ENCODE data around the gene ZNF148.

Gene ZNF148

DNA sequence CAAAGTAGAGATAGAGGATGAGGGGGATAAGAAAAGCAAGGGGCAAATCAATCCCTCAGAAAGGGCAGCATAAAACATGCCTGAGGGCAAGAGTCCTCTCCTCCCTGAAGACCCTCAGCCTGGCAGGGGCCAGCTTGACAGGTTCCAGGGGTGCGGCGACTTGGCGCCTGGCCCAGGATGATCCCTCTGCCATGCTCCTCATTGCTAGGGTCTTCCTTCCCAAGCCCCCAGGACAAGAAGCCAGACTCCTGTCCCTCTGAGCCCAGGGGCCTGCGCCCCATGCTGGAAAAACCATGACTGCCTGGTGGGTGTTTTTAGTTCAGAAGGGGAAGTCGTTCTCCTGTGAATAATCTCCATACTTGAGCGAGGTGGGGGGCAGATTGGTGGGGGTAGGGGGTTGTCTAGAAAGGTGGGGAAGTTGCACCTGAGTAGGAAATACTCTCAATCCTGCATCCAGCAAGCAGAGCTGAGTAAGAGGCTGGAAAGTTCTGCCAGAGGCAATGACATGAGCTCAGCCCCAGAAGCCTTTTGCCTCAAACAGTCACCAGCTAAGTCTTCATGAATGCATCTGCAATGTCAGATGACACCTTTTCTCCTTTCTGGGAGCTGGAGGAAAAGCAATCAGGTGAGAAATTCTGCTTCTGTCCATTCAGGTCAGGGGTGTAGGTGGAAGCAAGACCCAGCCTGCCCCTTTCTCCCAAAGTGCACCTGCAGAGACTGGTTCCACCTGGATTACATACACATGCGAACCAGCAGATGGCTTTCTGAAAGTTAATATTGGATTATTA, 180.9 kb downstream of the ZNF148 start:
- in situ Hi-C loops (cut with MboI; ENCODE audit: low sequenced_read_pairs), result no loop called here

DNA sequence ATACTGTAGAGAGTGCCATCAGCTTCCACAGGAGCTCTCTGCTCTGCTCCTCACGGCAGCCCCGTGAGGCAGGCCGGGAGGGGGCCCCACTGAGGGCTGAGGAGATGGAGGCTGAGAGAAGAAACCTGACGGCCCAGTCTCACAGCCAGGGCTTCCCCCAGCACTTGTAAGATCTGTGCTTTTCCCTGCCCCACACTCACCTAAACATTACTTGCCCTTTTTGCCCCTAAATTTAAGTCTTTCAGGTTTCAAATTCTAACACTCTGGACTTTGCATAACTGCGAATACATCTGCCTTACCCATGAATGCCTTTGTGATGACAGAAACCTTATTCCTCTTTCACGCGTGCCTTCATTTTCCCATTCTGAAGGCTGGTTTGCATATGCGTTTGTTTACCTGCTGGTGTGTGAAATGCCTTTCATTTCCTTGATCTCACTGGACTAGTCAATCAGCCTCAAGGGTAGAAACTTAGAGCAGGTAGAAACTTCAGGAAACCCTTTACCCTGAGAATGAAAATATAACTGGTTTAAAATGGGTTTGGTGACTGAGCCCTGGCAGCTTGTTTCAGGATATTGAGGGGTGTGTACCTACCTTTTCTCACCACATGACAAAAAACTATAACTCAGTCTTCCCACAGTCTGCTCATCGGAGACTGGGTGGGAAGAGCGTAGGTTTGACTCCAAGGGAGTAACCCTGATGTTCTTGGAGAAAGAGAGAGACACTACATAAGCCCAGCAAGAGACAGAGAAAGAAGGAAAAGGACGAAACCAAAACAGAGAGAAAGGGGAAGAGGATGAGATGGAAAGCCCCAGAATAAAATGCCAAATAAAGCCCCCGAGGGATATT, 182.7 kb downstream of the ZNF148 start:
- in situ Hi-C loops (cut with MboI; ENCODE audit: low sequenced_read_pairs), result no loop called here

DNA sequence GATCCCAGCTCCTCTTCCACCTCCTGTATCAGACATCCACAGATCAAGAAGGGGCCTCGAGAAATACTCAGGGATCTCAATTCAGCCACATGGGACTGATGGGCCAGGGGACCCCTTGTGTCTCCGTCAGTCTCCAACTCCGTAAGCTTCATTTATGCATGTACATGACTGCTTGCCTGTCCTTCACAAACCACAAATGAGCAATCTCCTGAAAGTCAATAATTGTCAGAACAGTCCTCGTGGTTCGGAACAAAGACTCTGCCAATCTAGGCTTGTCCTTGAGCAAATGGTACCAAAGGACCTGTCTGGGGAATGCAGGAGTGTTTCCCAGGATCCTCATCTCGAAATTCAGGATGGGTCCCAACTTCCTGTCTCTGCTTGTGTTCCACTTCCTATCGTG, 183.4 kb downstream of the ZNF148 start:
- in situ Hi-C loops (cut with MboI; ENCODE audit: low sequenced_read_pairs), result no loop called here

DNA sequence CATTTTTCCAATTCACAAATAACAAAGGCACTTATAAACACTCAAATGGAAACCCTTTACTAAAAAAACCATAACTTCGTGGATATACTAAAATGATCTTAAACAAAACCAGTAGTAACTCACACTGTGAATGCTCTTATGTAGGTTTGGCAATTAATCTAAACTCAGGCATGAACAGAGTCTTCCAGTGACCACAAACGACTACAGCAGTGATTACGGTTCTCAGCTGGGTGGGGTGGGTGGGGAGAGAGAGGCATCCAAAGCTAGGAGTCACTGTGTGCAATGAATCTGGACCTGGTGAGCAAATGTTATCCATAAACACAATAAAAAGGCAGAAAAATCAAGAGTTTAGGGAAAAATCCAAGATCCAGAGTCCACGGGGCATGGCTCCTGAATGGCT, 183.9 kb downstream of the ZNF148 start:
- in situ Hi-C loops (cut with MboI; ENCODE audit: low sequenced_read_pairs), result no loop called here

DNA sequence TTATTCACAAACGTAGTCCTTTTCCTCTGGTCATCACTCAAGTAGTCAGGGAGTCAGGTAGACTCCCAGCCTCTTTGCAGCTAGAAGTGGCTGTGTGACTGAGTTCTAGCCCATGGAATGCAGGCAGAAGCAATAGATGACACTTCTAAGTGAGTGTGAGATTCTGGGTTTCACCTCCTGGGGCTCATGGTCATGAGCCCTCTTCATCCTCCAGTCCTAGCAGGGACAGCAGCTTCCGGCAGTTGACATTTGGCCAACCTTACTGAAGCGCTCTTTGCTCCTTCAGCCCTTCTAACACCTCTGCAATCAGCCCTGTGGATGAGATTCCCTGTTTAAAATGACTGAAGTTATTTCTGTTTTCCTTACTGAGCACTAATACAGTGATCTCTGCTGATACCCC, 184.3 kb downstream of the ZNF148 start:
- in situ Hi-C loops (cut with MboI; ENCODE audit: low sequenced_read_pairs), result no loop called here

DNA sequence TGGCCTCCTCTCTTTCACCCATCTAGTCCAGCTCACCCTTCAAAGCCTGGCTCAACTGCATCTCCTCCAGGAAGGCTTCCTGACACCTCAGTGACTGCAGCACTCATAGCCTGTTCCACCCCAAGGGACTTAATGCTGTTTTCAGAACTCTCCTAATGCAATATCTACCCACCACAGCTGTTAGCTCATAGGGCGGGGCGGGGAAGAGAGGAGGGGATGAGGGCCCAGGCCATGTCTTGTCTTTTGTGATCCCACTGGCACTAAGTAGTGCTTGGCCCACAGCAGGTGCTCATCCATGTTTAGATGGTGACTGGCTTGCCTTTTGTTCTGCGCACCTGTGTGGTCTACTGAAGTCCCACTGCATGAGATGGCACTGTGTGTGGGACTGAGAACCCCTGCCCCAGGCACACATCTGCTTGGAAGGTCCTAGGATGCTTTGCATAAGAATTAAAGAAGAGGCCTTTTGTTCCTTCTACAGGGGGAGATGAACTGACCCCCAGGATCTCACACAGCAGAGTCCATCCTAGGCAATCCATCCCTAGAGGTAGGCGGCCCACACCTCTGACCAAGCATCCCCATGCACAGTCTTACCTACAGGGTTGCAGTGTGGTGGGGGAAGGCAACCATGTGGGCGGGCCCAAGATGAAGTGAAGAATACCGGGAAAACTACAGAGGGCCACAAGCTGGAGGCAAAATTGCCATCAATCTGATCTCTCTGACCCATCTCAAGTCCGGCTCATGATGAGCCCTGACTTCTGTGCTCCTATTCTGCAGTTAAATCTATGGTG, 185.6 kb downstream of the ZNF148 start:
- in situ Hi-C loops (cut with MboI; ENCODE audit: low sequenced_read_pairs), result no loop called here

DNA sequence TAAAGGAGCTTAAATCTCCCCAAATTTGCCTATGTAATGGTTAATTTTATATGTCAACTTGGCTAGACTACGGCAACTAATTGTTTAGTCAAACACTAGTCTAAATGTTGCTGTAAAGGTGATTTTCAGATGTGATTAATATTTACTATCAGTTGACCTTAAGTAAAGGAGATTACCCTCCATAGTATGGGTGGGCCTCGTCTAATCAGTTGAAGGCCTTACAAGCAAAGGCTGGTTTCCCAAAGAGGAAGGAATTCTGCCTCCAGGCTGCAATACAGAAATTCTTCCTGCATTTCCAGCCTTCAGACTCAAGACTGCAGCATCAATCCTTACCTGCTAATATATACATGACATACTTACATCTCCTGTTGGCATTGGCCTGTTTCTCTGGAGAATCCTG, 186.2 kb downstream of the ZNF148 start:
- in situ Hi-C loops (cut with MboI; ENCODE audit: low sequenced_read_pairs), result no loop called here

DNA sequence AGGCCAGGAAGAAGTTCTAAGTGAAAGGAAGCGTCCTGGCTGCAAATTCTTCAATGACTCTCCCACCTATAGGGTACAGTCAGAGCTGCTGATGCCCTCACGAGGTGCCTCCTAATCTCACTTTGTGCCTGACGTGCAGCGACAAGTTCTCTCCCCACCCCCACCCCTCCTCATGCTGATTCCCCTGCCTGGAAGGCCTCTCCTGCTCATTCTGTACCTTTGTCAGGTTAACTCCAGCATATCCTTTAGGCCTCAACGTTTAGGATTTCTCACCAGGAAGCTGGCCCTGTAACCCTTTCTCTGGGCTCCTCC, 187.6 kb downstream of the ZNF148 start:
- in situ Hi-C loops (cut with MboI; ENCODE audit: low sequenced_read_pairs), result no loop called here

DNA sequence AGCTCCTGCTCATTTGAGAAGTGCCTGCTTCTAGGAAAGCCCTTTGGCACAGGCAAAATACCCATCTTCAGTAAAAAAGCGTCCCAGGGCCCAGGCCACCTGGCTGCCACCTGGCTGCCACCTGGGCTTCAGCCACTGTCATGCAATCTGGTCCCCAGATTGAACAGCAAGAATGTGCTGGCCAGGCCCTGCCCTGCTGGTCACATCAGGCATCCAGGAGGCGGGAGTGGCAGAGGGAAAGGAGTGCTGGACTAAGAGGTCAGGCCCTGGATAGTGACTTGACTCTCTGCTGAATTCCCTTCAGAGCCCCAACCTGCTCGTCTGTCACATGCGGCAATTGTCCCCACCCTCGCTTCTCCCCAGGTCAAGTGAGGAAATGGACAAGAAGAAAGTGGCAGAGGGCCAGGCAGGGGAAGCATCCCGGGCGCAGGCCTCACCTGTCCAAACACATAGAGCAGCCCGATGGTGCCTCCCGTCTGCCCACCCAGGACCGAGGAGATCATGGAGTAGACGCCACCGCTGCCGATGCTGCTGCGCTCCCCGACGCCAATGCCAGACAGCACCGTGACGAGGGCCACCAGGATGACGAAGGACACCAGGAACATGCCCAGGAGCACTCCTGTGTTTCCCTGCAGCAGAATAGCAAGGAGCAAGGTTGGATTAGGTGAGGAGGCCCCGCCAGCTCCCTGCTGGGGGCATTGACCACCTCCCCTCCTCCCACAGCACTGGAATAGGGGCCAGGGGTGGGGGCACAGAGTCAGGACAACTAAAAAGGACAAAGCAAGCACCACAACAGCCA, 188.1 kb downstream of the ZNF148 start:
- in situ Hi-C loops (cut with MboI; ENCODE audit: low sequenced_read_pairs), result no loop called here

DNA sequence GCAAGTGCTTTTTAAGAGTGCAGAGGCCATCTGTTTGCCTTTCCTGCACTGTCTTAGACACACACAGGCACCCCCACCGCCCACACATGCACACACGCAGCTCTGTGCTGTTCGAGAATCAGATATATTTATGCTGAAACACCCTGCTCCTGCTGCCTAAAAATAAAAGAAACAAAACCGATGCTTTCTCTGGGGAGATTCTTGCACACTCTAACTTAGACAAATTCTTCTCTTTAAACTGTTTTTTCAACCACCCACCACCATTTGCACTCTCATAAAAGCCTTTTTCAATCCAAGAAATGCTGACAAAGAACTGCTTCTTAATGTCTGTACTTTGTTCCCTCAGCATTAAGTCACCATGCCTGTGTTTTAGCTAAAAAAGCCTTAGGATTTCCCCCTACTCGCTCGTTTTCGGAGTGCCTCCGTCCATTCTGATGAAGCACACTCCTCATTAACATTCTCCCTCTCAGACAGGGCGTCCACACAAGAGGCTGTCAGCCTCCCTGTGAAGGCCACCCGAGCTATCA, 188.8 kb downstream of the ZNF148 start:
- in situ Hi-C loops (cut with MboI; ENCODE audit: low sequenced_read_pairs), result no loop called here

DNA sequence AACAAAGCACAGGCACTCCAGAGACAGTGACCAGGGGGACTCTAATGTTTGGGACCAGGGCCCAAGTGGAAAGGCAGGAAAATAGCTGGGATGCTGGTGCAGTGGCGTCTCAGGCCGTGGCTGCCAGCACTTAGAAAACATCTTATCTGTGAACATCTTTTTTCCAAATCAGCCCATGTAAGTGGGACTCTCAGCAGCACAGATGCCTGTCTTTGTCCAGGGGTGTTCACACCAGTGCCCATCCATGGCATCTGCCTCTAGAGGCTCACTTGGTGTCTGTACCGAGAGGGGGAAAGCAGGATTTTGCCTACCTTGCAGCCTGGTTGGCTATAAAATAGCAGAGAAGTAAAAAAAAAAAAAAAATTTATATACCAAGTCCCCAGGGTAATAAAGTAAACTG, 189.3 kb downstream of the ZNF148 start:
- in situ Hi-C loops (cut with MboI; ENCODE audit: low sequenced_read_pairs), result no loop called here

DNA sequence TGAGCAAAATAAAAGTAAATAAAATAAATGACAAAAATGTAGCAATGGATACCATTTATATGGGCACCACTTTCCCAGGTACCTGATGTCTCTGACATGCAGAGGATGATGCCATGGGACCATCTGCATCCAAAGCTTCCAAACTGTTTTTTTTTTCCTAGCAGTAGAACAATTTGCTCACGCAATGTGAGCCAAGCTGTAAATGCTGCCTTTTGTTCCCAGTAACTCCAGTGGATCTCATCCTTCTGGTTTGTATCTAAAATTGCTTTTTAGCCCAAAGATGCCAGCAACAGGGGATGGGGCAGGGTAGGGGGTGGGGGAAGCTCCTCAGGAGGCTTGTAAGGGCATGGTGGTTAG, 195.3 kb downstream of the ZNF148 start:
- in situ Hi-C loops (cut with MboI; ENCODE audit: low sequenced_read_pairs), result no loop called here

DNA sequence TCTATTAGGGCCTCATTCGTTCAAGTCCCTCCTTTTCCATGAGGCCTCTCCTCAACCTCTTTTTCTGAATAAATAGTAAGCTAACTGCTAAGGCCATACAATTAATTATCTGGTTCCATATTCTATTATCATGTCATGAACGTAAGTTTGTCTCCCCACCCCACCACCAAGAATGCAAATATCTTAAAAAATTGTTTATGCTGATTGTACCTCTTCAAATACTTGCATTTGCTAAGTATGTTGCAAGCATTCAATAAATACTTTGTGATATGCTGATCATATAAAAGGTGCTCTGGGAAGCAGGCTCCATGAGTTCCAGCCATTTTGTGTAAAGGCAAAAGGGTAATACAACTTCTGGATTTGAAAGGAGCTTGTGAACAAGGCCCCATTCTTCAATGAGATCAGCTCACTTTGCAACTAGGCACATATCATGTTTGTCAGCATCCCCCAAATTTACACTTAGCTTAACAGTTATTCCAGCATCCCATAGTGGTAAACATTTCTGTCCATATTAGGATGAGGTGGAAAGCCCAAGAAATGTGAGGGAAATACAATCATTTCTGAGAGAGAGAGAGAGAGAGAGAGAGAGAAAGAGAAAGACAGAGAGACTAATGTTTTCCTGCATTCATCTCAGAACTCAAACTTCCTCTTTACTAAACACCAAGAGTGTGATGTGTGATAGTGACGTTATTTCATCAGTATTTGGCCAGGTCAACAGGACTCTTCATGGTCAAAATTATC, 195.8 kb downstream of the ZNF148 start:
- in situ Hi-C loops (cut with MboI; ENCODE audit: low sequenced_read_pairs), result no loop called here

DNA sequence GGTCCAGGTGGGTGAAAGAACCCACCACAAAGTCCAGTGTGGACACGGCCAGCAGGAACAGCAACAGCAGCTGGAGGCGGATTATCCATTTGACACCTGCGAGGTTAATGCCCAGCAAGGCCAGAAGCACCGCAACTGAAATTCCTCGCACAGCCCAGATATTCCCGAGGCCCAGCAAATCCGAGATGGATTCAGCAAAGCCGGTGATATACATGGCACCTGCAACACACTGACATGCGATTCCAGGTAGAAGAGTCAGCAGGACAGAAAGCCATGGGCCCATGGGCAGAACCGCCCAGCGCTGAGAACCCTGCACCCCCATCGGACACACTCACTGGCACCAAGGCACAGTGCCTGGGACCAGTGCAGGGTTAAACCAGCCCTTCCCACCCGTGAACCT, 197.4 kb downstream of the ZNF148 start:
- in situ Hi-C loops (cut with MboI; ENCODE audit: low sequenced_read_pairs), result no loop called here

Measured in HL-60/S4 treated with phorbol 12-myristate 13-acetate at 8.2 ng/mL for 4 days and 3 days (cell line).